ENCODE results near the gene PRDM11. TPM values are rescaled to one million over a fixed set of nuclear protein-coding genes. Genes with fewer than 3 reads are reported as not detected.

The PRDM11 gene
- total RNA-seq, 2 experiments from 2014 or later, result 4.5 to 8.4 TPM

DNA sequence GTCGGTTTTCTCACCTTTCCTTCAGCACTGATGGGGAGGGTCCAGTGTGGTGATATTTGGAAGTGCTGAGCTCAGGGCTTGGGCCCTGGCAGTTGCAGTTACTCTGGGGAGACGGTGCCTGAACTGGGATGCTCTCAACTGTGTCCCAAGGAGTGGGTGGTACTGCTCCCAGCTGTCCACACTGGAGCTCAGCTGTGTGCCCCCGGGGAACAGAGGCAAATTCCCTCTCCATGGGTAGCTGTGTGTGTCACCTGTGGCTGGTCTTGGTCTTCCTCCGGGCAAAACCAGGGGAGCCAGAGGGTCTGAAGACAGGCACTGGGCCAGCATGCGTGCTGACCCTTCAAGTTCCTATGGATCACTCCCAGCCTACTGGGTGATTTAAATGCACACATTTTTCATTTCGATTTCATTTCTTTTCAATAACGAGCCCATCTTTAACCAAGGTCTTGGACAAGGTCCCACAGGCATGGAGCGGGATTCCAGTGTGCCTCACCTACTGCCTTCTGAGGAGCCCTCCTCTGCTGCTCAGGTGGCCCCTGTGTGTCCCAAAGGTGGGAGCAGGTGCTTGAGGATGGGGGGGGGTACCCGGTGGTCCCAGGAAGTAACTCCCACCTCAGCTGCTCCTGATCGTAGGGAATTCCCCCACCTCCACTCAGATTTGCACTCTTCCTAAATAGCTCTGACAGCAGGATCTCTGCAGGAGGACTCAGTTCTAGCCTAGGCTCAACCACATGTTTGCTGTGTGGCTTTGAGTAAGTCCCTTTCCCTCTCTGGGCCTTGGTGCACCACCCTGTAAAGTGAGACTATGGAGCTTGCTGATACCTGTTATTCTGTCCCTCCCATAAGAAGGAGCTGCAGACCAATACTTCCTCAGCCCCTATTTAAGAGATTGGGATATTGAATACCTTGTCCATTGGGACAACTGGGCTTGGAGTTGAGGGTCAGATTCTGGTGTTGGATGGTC lies 16.8 kb downstream of the PRDM11 start:
- POLR2A ChIA-PET, result interaction anchor here (0.7 kb wide), 1 partner anchor 9 kb away, joined by 4 read pairs; no protein-coding TSS in a partner anchor
- CTCF ChIA-PET (ENCODE audit: unreplicated experiment), result no interaction called here

DNA sequence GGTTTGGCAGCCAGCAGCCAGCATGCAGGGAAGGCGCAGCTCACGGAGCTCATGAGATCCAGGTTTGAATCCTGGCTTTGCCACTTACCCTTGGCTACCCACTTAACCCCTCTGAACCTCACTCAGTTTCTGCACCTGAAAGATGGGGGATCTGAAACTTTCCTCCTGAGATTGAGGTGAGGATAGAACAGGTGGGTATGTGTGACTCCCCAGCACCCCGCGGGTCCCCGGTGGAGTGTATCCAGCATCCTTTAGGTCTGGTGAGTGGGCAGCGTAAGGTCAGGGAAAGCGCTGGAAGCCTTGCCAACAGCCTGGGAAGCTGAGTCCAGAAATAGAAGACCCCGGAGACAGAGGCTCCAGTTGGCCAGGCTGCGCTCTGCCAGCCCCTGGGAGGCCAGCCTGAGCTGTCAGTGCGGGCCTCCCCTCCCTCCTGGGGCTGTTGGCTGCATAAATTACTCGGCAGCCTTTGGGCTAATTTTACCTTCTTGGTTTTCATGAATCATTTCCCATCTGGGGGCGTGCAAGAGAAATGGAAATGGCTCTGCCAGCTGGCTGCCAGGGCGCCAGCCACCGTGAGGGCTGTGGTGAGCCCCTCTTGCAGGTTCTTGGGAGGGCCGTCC lies 17.6 kb downstream of the PRDM11 start:
- BruUV-seq (replicated peaks), result no TSS peak
- ChIA-PET CTCF (ENCODE audit: unreplicated experiment) (no interaction called here), POLR2A (interaction anchor here (0.7 kb wide), 1 partner anchor 8 kb away, joined by 4 read pairs; no protein-coding TSS in a partner anchor)
- peaks cover 3% of the 10 kb centered on the region; the same call in 1 of the 2 replicates for H4K20me1 ChIP-seq (ENCODE audit: insufficient read depth, low read length)
- H3K79me2 ChIP-seq (ENCODE audit: insufficient read depth, low read depth, low read length), result no peaks in the 10 kb centered on the region
- H3K4me3 ChIP-seq (ENCODE audit: low read depth, low read length, poor library complexity, severe bottlenecking), result no peak overlapping the region
- no peak overlapping the region for H3K4me2 ChIP-seq (ENCODE audit: low read length)
- no peaks in the 10 kb centered on the region for H3K36me3 ChIP-seq (ENCODE audit: insufficient read depth, low read length)
- H3K4me1 ChIP-seq (ENCODE audit: insufficient read depth, low read length, poor library complexity, severe bottlenecking), result no peaks in the 10 kb centered on the region
- H3K9me2 ChIP-seq (ENCODE audit: insufficient read depth, low read length), result no peaks in the 10 kb centered on the region
- H3K9me3 ChIP-seq (ENCODE audit: low read length), result no peaks in the 10 kb centered on the region
- intact Hi-C loops (cut with micrococcal nuclease; ENCODE audit: unreplicated experiment), result loop anchor here (5.0 kb wide), 1 partner anchor 52 kb away; no protein-coding TSS in a partner anchor
- no peak overlapping the region for H3K27ac ChIP-seq (ENCODE audit: low read depth, low read length, poor library complexity, severe bottlenecking)
- TF ChIP-seq, protein P1, sequence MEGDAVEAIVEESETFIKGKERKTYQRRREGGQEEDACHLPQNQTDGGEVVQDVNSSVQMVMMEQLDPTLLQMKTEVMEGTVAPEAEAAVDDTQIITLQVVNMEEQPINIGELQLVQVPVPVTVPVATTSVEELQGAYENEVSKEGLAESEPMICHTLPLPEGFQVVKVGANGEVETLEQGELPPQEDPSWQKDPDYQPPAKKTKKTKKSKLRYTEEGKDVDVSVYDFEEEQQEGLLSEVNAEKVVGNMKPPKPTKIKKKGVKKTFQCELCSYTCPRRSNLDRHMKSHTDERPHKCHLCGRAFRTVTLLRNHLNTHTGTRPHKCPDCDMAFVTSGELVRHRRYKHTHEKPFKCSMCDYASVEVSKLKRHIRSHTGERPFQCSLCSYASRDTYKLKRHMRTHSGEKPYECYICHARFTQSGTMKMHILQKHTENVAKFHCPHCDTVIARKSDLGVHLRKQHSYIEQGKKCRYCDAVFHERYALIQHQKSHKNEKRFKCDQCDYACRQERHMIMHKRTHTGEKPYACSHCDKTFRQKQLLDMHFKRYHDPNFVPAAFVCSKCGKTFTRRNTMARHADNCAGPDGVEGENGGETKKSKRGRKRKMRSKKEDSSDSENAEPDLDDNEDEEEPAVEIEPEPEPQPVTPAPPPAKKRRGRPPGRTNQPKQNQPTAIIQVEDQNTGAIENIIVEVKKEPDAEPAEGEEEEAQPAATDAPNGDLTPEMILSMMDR (conservative IDR thresholded peaks at IDR 0.05; ENCODE audit: low read length), result no peak
- no peak for TF ChIP-seq EZH2phosphoT487 (IDR thresholded peaks at IDR 0.05; ENCODE audit: borderline replicate concordance, low read depth, low read length)
- no peak overlapping the region for H2AFZ ChIP-seq (ENCODE audit: low read length)
- DNase-seq (ENCODE audit: low spot score), result no peak

More for the DNA sequence above, 16.8 kb downstream of the PRDM11 start:
- Histone ChIP-seq H4K20me1 (ENCODE audit: insufficient read depth, low read length) (peaks cover 3% of the 10 kb centered on the region; the same call in 1 of the 2 replicates), H3K9me2 (ENCODE audit: insufficient read depth, low read length) (no peaks in the 10 kb centered on the region), H3K9me3 (ENCODE audit: low read length) (no peaks in the 10 kb centered on the region), H3K36me3 (ENCODE audit: insufficient read depth, low read length) (no peaks in the 10 kb centered on the region), H3K4me1 (ENCODE audit: insufficient read depth, low read length, poor library complexity, severe bottlenecking) (no peaks in the 10 kb centered on the region), H2AFZ (ENCODE audit: low read length) (no peak overlapping the region), H3K27ac (ENCODE audit: low read depth, low read length, poor library complexity, severe bottlenecking) (no peak overlapping the region), H3K4me2 (ENCODE audit: low read length) (no peak overlapping the region), H3K4me3 (ENCODE audit: low read depth, low read length, poor library complexity, severe bottlenecking) (no peak overlapping the region), H3K79me2 (ENCODE audit: insufficient read depth, low read depth, low read length) (no peaks in the 10 kb centered on the region)
- no TSS peak for BruUV-seq (replicated peaks)
- no peak for DNase-seq (ENCODE audit: low spot score)
- intact Hi-C loops (cut with micrococcal nuclease; ENCODE audit: unreplicated experiment), result loop anchor here (5.0 kb wide), 1 partner anchor 51 kb away; no protein-coding TSS in a partner anchor
- no peak for TF ChIP-seq EZH2phosphoT487 (IDR thresholded peaks at IDR 0.05; ENCODE audit: borderline replicate concordance, low read depth, low read length)
- TF ChIP-seq, protein P1 (conservative IDR thresholded peaks at IDR 0.05; ENCODE audit: low read length), result no peak

Data from OCI-LY7 (cell line).